ENCODE measurements around the gene GLRX2. TPM values are rescaled to one million over a fixed set of nuclear protein-coding genes. Genes with fewer than 3 reads are reported as not detected.

Gene GLRX2
- total and polyA plus RNA-seq, 2 of the 8 experiments (the other 6 are each of a cell fraction or from before 2014, with no cell fraction given), result 4.8 to 13.5 TPM

DNA sequence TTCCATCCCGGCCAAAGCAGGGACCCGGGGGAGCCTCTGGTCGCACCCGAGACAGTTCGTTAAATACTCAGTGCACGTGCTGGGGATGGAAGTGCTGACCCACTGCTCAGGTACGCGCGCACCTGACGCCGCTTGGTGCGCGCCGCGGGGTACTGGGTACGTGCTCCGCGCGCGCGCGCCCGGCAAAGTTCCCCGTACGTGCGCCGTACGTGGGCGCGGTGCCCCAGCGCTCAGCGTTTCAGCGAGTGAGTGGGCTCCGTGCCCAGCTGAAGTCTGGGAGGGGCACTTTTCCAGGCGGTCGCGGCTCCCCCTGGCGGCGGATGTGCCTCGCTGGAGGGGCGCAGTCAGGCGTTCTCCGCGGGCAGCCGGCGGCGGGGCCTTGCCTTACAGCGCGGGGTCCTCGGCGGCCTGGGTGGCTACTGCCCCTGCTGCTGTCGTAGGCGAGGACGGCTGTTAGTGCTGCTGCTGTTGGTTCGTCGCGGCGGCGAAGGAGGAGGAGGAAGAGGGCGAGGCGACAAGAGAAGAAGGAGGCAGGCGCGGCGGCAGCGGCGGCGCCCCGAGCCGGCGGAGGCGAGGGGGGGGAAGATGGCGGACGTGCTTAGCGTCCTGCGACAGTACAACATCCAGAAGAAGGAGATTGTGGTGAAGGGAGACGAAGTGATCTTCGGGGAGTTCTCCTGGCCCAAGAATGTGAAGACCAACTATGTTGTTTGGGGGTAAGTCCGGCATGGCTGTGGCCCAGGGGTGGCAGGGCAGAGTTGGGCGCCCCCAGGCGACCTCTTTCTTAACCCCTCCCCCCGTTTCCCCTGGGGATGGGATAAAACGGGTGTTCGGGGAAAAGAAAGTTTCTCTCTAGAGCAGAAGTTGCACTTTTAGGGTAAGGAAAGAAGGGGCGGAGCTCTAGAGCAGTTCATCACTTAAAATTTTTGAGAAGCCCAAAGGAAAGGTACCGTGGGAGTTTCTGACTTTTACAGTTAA is 16.7 kb upstream of the GLRX2 start, which contains the start of gene CDC73:
TSS of gene CDC73 (plus strand) at position 416 of the 978 bp plus-strand sequence. CDS start at position 586, 170 bp downstream.
- ChIA-PET CTCF (ENCODE audit: partially characterized antibody) (interaction anchor here (0.6 to 1.6 kb wide), 11 partner anchors 9 to 31 kb away, joined by 3 to 10 read pairs (median 4); partner anchors contain the start of gene GLRX2), POLR2A (ENCODE audit: partially characterized antibody) (interaction anchor here (0.6 to 3.6 kb wide), 14 partner anchors 9 to 467 kb away, joined by 3 to 27 read pairs (median 4); partner anchors contain the start of genes B3GALT2, GLRX2, RO60 and UCHL5)
- peak within 1 kb of the TSS; percentile 100 for H3K18ac ChIP-seq (ENCODE audit: extremely low read depth, low read length)
- H3K79me2 ChIP-seq (ENCODE audit: control insufficient read depth in 1 of 2, insufficient read depth in 2 of 2, low read length in 2 of 2), result peaks cover 5 to 45% of the 10 kb centered on the region in 2 experiments
- H4K20me1 ChIP-seq (replicated peaks in 1 of 2; ENCODE audit: control insufficient read depth in 1 of 2, insufficient read depth in 2 of 2, low read length in 2 of 2), result no peaks in the 10 kb centered on the region
- peak within 1 kb of the TSS; percentile 83 to 97 (median 95) for H3K4me3 ChIP-seq (ENCODE audit: extremely low read depth in 1 of 4, insufficient read depth in 2 of 4, low read depth in 3 of 4, low read length in 4 of 4)
- peaks cover 0 to 17% (median 4%) of the 10 kb centered on the region in 4 experiments; a peak in 4 of 8 replicates for H3K36me3 ChIP-seq (ENCODE audit: control insufficient read depth in 2 of 4, insufficient read depth in 4 of 4, low read length in 3 of 4)
- no peaks in the 10 kb centered on the region; a peak in 1 of 7 replicates for H3K4me1 ChIP-seq (replicated peaks in 1 of 4; ENCODE audit: control insufficient read depth in 3 of 4, insufficient read depth in 4 of 4, low read length in 3 of 4)
- peak within 1 kb of the TSS; percentile 98 for H4K91ac ChIP-seq (replicated peaks; ENCODE audit: insufficient read length, low read length)
- DNase-seq (ENCODE audit: low read depth in 1 of 2, low spot score in 2 of 2) (peak; percentile 83 to 99), FAIRE-seq (no peak)
- H2BK15ac ChIP-seq (ENCODE audit: low read length), result peak within 1 kb of the TSS; percentile 99; the same call in 1 of the 2 replicates
- 0% methylated on average over 58 of the region's 85 CpGs; no CpG with 5 or more reads in 1 of the 2 experiments for WGBS, 2 experiments (ENCODE audit: extremely low coverage in 1 of 2, insufficient coverage in 1 of 2, insufficient read length in 1 of 2, insufficient replicate concordance in 2 of 2, low coverage in 1 of 2, low lambda C conversion rate in 2 of 2, missing lambda C conversion rate in 1 of 2)
- peak within 1 kb of the TSS; percentile 99 for H2BK5ac ChIP-seq (ENCODE audit: low read depth, low read length)
- H2BK20ac ChIP-seq (ENCODE audit: low read length), result no peak within 1 kb of the TSS
- H2BK12ac ChIP-seq (ENCODE audit: low read depth, low read length), result peak within 1 kb of the TSS; percentile 86; the same call in 1 of the 2 replicates
- H3K4ac ChIP-seq (replicated peaks; ENCODE audit: insufficient read length, low read depth, low read length), result peak within 1 kb of the TSS; percentile 84
- H3K4me2 ChIP-seq (ENCODE audit: insufficient read depth in 1 of 2, low read depth in 2 of 2, low read length in 2 of 2), result peak within 1 kb of the TSS; percentile 58 to 68
- H4K5ac ChIP-seq (ENCODE audit: insufficient read length, low read depth, low read length), result peak within 1 kb of the TSS; percentile 99
- peak within 1 kb of the TSS; percentile 86 to 96 (median 95) for H3K9ac ChIP-seq (replicated peaks in 1 of 4; ENCODE audit: extremely low read depth in 1 of 4, low read depth in 3 of 4, low read length in 3 of 4)
- peak within 1 kb of the TSS; percentile 96 for H4K8ac ChIP-seq (ENCODE audit: extremely low read depth, insufficient read depth, low read length)
- H3K27me3 ChIP-seq (replicated peaks in 1 of 4; ENCODE audit: control insufficient read depth in 3 of 4, extremely low read depth in 1 of 4, insufficient read depth in 3 of 4, low read length in 3 of 4), result no peaks in the 10 kb centered on the region
- no peak within 1 kb of the TSS for H2AK5ac ChIP-seq (ENCODE audit: low read depth, low read length)
- H3K23me2 ChIP-seq (ENCODE audit: low read depth, low read length), result no peaks in the 10 kb centered on the region
- peak within 1 kb of the TSS; percentile 96 for H3K56ac ChIP-seq (replicated peaks; ENCODE audit: insufficient read length, low read depth, low read length)
- peak within 1 kb of the TSS; percentile 21 for H3K14ac ChIP-seq (ENCODE audit: insufficient read length)
- peak within 1 kb of the TSS; percentile 94 for H2BK120ac ChIP-seq (replicated peaks; ENCODE audit: low read depth, low read length)
- peak within 1 kb of the TSS; percentile 95; the same call in 1 of the 2 replicates for H2AFZ ChIP-seq (ENCODE audit: low read length)
- no peaks in the 10 kb centered on the region for H3K9me3 ChIP-seq (ENCODE audit: insufficient read depth in 2 of 2, low read depth in 1 of 2, low read length in 1 of 2)
- H3K79me1 ChIP-seq (ENCODE audit: low read depth, low read length), result no peaks in the 10 kb centered on the region
- no peak within 1 kb of the TSS for H3K23ac ChIP-seq (ENCODE audit: insufficient read length)
- peak within 1 kb of the TSS; percentile 95 for H3K27ac ChIP-seq (ENCODE audit: low read depth, low read length)
- TF ChIP-seq CEBPB (IDR thresholded peaks at IDR 0.05; ENCODE audit: low read depth, low read length) (no peak), CHD2 (IDR thresholded peaks at IDR 0.05; ENCODE audit: low read length) (no peak), TAF1 (IDR thresholded peaks at IDR 0.05; ENCODE audit: low read depth, low read length) (peak; percentile 90), CTBP2 (IDR thresholded peaks at IDR 0.05; ENCODE audit: borderline replicate concordance, insufficient read depth, insufficient read length, low read length) (peak; percentile 62), ZNF274 (IDR thresholded peaks at IDR 0.05; ENCODE audit: borderline replicate concordance, extremely low read depth, low read length) (no peak), RBBP5 (IDR thresholded peaks at IDR 0.05; ENCODE audit: borderline replicate concordance, low read depth, low read length) (peak; percentile 69), TBP (IDR thresholded peaks at IDR 0.05; ENCODE audit: low read depth, low read length) (peak; percentile 78), SIX5 (IDR thresholded peaks at IDR 0.05; ENCODE audit: low read depth, low read length) (no peak), RNF2 (IDR thresholded peaks at IDR 0.05; ENCODE audit: borderline replicate concordance, low read depth, low read length, missing control alignments, poor library complexity, severe bottlenecking) (no peak), SUZ12 (IDR thresholded peaks at IDR 0.05; ENCODE audit: low read length) (peak; percentile 29; the same call in 1 of the 2 replicates)
